HS-27A (cell line): ENCODE results near the gene HMGXB4.
"Not testable (repeated sequence)": the region's sequence is repeated elsewhere in the genome, so short reads cannot be mapped to it uniquely, and the experiment has no call there.

ENCODE experiments used
- DNase-seq: peaks from one replicate; pipeline ENCODE4 v3.0.0-alpha.2; 2012; ENCODE audit warnings: low read depth, missing footprints

HMGXB4 gene

DNA sequence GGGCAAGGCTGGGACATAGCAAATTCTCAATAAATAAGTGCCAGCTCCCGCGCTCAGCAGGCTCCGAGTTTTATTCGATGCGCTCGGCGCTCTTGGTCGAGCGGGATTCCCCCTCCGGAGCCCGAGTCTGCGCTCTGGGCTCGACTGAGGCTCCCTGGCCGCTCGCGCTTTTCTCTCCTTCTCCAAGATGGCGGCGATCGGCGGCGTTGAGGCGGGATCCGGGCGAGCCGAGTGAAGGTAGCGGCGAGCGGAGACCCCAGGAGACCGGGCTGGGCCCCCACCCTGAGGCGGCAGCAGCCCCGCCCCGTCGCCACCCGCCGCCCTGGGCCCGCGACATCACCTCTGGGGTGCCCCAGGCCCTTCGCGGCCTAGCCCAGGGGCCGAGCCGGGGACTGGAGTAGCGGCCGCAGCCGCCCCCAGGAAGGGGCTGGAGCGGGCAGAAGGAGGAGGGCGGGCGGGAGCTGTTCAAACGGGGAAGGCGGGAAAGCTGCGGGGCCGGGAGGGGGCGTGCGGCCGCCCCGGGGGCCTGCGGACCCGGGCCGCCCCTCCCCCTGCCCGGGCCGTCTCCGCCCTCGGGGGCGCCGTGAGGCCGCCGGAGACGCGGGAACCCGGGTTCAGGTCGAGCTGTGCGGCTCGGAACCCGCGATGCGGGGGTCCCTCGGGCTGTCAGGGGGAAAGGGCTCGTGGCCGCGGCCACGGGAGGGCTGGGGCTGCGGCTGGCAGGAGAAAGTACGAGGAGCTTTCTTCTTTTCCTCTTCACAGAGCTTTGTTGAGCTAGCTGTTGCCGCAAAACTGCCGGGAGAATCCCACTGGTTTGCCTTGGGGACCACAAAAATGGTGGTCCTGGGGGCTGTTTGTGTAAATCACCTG is at the start of gene HMGXB4:
HMGXB4 (plus strand) TSS at position 173 of the 870 bp plus-strand sequence. CDS start 4,898 bp downstream, outside the sequence.
- DNase-seq = peak; percentile 59

GRCh38 chr22:35208003-35208402 is 49.3 kb upstream of the HMGXB4 start:
- no peak for DNase-seq

DNA sequence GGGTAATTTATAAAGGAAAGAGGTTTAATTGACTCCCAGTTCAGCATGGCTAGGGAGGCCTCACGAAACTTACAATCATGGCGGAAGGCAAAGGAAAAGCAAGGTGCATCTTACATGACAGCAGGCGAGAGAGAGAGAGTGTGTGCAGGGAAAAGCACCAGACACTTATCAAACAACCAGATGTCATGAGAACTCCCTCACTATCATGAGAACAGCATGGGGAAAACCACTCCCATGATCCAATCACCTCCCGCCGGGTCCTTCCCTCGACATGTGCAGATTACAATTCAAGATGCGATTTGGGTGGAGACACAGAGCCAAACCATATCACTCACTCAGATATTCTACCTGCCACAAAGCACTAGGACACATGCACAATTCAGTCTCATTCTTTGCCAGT is 48.1 kb upstream of the HMGXB4 start:
- DNase-seq = no peak

GRCh38 chr22:35212009-35212408 is 45.3 kb upstream of the HMGXB4 start:
- no peak for DNase-seq

- DNase-seq = no peak
Observed at GRCh38 chr22:35212996-35213395, 44.3 kb upstream of the HMGXB4 start.

GRCh38 chr22:35214968-35215367 is 42.3 kb upstream of the HMGXB4 start:
- DNase-seq = no peak

GRCh38 chr22:35215993-35216392 is 41.3 kb upstream of the HMGXB4 start:
- DNase-seq = no peak

DNA sequence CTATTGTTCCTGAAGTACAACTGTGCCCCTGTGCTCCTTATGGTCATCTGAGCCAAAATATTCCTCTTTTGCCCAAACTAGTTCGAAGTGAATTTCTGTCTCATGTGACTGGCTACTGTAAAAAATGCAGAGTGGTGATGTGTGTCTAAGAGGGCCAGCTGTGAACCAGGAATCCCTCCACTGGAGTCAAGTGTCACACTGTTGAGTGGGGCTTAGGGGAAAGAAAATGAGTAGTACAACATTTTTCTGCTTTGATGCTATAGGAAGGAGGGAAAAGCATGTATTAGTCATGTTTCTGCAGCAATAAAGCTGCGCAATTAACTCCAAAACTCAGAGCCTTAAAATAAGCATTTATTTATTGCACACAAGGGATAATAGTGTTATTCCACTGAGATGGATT is 39.8 kb upstream of the HMGXB4 start:
- DNase-seq = no peak

DNA sequence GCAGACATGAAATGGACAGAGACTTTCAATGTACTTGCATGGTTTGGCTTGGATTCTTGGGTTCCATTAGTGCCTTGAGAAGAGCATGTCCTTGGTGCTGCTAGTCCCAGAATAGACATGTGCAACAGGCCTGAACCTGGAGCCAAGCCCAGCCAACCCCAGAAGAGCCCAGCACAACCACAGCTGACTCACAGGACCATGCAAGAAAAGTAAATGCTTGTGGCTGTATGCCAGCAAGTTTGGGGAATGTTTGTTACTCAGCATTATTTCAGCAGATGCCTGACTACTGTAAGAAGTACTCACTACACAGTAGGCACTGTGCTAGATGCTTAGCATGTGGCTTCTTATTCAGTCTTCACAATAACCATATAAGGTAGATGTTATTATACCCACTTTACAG is 39.2 kb upstream of the HMGXB4 start:
- no peak for DNase-seq

DNA sequence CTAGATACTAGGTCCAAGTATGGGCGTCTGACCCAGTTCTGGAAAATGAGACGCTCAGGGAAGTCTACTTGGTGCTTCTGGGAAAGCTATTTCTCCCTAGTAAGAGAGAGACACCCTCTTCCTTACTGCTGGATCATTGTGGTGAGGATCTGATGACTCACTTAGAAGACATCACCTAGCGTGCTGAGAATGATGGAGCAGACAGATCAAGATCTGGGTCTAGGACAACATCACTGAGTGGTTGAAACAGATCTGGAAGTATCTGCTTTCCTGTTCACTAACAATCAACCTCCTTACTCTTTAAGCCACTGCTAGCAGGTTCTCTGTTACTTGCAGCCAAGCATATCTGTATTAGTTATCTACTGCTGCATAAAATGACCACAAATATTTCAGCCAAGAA is 38.3 kb upstream of the HMGXB4 start:
- DNase-seq = no peak

- no peak for DNase-seq
Observed at GRCh38 chr22:35220221-35220620, 37.1 kb upstream of the HMGXB4 start.

- no peak for DNase-seq
Observed at GRCh38 chr22:35225010-35225409, 32.3 kb upstream of the HMGXB4 start.

DNA sequence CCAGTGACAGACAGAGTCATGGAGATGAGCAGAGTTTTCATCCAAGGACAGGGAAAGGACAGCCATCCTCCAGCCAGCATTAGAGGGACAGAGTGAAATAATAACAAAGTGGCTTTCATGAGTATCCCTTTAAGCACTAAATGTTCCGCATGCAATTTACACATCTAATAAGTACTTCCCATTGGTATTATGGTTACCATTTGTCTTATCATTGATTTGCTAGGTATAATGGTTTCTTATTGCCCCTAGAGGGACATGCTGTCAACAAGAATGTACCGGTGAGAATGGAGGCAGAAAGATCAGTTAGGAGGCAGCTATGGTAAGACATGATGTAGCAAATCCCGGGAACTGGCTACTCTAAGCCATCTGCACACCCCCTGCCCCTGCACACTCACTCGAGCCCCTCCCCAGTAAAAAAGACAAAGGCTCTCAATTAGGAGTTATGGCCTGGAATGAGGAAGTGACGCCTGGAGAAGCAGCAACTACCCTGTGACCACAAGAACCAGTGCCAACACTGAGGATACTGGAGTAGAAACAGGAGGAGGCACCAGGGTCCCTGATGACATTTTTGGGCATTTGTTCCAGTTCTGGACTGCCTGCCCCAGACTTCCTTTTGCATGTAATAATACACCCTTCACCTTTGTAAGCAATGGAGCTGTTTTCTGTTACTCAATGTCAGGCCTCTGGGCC is 30.2 kb upstream of the HMGXB4 start:
- no peak for DNase-seq

DNA sequence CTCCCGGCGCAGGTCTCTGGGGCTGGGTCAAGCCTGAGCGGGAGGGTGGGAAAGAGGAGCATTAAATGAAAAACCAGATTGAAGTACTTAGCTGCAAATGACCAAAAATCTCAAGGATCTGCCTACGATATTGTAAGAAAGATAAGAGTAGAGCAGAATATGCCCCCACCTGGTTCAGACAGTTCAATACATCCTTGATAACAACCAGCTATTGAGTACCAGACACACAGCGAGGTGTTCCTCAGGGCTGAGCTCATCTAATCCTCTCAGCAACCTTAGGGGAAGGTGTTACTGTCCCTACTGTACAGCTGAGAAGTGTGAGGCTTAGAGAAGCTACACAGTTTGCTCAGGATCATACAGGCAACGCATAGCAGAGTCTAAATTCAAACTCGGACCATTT is 27.4 kb upstream of the HMGXB4 start:
- DNase-seq = no peak

DNA sequence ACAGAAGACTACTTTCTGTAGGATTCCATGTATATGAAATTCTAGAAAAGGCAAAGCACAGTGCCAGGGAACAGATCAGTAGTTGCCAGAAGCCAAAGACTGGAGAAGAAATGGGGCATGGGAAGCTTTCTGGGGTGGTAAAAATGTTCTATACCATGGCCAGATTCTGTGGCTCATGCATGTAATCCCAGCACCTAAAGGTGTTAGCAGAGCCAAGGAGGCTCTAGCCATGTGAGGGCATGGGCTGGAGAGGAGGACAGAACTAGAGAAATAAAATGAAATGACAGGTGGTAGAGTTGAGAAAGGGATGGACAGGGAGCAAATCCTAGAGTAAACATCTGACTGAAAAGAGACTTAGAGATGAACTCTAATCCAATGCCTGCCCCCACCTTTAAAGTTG is 26.9 kb upstream of the HMGXB4 start:
- no peak for DNase-seq

- DNase-seq = peak; percentile 39
Observed at GRCh38 chr22:35230839-35231584, 26.3 kb upstream of the HMGXB4 start.

GRCh38 chr22:35231585-35232084 is 25.7 kb upstream of the HMGXB4 start:
- peak; percentile 40 for DNase-seq

DNA sequence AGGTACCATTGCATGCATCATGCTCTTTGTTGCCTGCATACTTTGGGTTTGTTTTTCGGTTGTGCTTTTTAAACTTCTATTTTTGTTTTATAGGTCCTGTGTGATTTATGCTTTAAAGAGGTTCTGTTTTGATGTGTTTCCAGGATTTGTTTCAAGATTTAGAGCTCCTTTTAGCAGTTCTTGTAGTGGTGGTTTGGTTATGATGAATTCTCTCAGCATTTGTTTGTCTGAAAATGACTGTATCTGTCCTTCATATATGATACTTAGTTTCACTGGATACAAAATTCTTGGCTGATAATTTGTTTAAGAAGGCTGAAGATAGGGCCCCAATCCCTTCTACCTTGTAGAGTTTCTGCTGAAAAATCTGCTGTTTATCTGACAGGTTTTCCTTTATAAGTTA is 18.5 kb upstream of the HMGXB4 start:
- not testable (repeated sequence) for DNase-seq

DNA sequence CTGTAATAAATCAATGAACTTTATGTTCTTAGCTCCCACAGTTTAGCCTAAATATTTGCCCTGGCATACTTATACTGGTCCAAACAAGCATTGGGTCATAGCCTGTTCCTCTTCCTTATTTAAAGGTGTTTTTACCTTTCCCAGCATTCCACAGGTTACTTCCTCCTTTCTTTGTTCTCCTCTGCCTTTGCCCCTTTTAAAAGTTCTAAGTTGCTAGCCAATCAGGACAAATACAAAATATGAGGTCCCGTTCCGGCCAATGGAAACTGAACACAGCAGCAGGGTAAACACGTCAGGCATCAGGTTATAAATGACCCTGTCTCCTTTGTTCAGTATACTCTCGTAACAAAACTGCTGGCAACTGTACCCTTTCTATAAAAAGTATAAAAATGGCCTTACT is 12.8 kb upstream of the HMGXB4 start:
- DNase-seq = not testable (repeated sequence)

- DNase-seq = no peak
Observed at GRCh38 chr22:35250156-35250555, 7.1 kb upstream of the HMGXB4 start.

DNA sequence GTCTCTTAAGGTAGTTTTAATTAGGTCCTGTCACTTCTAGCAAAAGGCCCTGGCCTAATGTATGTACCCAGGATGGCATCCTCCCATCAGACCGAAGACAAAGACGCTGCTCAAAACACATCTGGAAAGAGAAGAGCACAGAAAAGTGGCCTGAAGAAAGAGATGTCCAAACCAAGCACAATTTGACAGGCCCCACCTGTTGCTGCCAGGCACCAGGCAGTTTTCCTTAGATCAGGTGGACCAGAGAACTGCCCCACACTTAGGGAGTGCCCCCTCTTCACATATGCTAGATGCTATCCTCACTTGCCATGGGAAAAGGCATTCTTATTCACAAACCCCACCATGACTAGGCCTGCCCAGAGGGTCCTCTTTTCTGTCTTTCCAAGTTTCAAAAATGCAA is 3.3 kb upstream of the HMGXB4 start:
- no peak for DNase-seq

DNA sequence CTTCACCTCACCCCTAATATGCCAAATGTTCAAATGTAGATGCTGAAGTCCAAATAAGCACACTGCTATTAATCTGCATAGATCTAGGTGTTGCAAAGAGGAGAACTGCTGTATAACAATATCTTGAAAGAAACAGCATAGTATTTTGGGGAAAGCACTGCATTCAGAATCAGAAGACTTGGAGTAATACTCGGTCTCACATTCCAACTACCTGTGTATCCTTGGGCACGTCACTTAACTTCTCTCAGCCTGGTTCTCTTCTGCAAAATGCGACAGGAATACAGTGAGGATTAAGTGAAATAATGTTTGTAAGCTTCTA is 332 bp upstream of the HMGXB4 start:
- DNase-seq = no peak
